GM19238 (cell line): ENCODE data around the gene ANKMY1.
"Not testable (repeated sequence)": the region's sequence is repeated elsewhere in the genome, so short reads cannot be mapped to it uniquely, and the experiment has no call there.

Experiments
- DNase-seq: peaks from one replicate; pipeline ENCODE4 v3.0.0; 2011; ENCODE audit warnings: low spot score; ENCODE audit not compliant: insufficient read length

ANKMY1 gene

DNA sequence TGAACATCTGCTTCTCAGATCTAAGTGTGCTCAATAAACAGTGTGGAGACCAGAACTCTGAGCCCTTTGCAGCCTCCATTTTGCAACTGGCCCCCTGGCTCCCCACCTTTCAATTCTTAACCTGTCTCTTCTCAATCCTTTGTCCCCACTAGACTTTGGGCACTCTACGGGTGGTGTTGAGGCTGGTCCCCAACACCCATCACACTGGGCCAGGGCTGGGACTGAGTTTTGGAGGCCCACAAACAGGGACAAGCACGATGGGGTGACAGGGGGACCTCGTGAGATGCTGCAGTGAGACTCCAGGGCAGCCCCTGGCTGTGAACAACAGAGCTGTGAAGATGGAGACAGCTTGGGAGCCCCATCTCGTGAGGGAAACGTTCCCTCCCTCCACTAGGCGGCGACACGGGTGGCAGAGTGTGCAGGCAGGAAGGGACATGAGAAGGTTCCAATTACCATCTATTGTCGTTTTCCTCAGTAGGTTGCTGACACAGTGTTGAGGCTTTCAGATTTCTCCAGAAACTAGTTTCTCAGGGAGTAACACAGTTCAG is 1.2 kb downstream of the ANKMY1 start:
- DNase-seq = peak; percentile 60

GRCh38 chr2:240555541-240556250 is 2.1 kb downstream of the ANKMY1 start:
- no peak for DNase-seq

DNA sequence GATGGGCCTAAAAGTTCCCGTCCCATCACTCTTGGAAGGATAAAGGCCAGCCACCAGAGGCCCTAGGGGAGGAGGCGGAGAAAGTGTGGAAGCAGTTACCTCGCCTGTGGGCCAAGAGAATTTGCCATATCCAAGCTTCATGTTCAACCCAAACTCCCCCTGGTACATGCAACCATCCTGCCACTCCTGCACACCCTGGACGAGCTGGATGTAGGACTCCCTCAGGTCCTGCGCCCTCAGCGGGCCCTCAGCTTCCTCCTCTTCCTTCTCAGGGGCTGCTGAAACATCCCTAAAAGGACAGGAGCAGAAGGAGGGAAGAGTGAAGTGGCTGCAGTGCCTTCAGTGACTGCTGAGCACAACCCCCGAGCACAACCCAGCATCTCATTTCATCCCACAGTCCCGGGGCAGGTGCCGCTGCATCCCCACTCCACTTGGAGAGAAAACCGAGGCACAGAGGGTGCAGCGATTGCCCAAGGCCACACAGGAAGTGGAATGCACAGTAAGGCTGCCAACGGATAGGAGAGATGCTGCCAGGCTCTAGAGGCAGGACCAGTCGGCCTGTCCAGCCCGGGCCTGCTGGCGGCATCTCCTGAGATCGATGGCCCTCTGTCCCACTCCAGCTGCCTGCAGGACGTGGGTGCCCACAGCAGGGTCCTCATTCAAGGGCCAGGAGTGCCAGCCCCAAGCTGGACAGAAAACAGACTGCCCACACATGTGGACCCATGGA is 2.9 kb downstream of the ANKMY1 start:
- DNase-seq = no peak

- no peak for DNase-seq
These were observed 3.8 kb downstream of the ANKMY1 start for GRCh38 chr2:240553956-240554480.

DNA sequence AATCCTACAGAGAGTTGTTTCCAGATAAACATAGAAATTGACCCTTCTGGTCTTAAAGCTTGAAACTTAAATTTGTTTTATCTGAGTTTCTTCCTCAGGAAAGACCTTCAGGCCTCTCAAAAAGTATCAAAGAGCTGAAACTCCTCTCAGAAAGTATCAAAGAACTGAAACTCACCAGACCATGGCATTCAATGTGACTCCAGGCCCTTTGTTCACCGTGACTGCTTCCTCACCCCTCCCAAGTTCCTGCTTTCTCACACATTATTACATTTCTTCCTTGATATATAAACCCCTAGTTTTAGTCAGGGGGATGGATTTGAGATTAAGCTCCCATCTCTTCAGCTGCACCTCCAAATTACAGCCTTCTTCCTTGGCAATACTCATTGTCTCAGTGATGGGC is 6.0 kb downstream of the ANKMY1 start:
- no peak for DNase-seq

DNA sequence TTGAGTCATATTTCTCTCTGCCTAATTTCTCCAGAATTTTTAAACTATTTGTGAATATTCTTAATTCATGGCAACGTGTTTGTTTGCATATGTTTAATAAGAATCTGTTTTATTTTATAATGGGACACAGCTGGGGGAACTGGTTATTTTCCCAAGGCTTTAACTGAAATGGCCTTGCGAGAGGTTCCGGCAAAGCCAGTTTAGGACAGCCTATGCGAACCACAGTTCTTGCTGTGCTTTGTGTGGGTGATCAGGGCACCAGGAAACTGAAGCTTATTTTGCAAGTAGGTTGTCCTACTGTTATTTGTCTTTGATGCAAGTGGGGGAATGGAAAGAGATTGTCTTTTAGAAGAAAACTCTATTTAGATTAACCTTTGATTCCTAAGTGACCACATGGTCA is 6.5 kb downstream of the ANKMY1 start:
- DNase-seq = no peak

DNA sequence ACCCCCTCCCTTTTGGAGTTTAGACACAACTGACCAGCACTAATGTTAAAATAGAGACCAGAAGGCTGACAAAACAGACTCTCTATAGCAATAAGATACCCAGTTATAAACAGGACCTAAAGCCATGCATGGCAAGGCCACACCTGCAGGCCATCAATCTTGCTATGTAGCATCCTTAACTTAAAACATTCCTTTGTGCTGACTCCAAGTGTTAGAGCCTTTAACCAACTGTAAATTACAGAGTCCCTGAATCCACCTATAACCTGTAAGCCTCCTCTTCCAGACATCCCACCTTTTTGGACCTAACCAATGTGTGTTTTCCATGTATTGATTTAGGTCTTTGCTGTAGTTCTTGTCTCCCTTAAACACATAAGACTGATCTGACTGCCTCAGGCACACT is 17.9 kb downstream of the ANKMY1 start:
- no peak for DNase-seq

GRCh38 chr2:240539101-240539500 is 18.7 kb downstream of the ANKMY1 start:
- DNase-seq = not testable (repeated sequence)

- no peak for DNase-seq
These were observed 19.6 kb downstream of the ANKMY1 start for GRCh38 chr2:240538031-240538780.

DNA sequence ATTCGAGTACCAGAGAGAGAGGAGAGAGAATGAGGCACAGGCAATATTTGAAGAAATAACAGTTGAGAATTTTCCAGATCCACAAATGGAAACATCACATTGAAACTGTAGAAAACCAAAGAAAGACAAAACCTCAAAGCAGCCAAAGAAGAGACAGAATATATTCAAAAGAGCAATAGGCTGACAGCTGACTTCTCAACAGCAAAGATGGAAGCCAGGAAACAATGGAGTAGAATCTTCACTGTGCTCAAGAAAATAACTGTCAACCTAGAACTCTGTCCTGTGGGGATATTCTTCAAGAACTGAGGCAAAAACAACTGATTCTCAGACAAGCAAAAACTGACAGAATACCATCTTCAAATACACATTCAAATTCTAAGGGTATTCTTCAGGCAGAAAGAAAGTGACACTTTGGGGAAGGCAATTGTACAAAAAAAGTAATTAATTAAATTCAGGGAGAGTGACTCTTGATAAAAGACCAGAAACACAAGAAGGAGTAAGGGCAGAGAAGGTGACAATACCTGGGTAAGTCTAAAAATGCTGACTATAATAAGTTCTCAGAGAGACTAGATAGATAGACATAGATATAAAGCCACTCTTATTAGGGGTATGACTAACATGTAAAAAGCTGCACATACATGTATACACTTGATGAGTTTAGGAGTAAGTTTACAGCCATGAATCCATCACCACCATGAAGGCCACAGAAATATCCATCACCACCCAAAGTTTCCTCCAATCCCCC is 25.6 kb downstream of the ANKMY1 start:
- DNase-seq = no peak

- DNase-seq = no peak
These were observed 26.8 kb downstream of the ANKMY1 start for GRCh38 chr2:240531038-240531437.

DNA sequence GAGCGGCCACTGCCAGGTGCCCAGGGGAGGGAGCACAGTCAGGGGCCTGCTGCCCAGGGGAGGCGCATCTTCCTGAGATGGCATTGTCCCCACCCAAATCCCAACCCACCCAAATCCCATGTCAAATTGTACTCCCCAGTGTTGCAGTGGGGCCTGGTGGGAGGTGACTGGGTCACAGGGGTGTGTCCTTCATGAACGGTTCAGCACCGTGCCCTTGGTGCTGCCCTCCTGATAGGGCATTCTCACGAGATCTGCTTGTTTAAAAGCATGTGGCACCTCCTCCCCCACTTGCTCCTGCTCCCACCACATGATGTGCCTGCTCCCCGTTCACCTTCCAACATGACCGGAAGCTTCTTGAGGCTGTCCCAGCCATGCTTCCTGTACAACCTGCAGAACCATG is 27.6 kb downstream of the ANKMY1 start:
- DNase-seq = no peak

GRCh38 chr2:240529344-240529999 is 28.3 kb downstream of the ANKMY1 start:
- no peak for DNase-seq

GRCh38 chr2:240528406-240529040 is 29.3 kb downstream of the ANKMY1 start:
- no peak for DNase-seq

DNA sequence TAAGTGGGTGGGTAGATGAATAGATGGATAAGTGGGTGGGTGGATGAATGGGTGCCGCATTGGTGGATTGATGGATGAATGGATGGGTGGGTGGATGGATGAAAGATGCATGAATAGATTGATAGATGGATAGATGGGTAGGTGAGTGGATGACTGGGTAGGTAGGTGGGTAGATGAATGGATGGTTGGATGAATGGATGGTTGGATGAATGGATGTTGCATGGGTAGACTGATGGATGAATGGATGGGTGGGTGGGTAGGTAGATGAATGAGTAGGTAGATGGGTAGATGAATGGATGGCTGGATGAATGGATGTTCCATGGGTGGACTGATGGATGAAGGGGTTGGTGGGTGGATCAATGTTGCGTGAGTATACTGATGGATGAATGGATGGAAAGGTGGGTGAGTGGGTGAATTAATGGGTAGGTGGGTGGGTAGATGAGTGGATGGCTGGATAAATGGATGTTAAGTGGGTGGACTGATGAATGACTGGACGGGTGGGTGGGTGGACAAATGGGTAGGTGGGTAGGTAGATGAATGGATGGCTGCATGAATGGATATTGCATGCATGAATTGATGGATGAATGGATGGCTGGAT is 30.5 kb downstream of the ANKMY1 start:
- DNase-seq = no peak

- DNase-seq = no peak
These were observed 31.3 kb downstream of the ANKMY1 start for GRCh38 chr2:240526521-240526920.

DNA sequence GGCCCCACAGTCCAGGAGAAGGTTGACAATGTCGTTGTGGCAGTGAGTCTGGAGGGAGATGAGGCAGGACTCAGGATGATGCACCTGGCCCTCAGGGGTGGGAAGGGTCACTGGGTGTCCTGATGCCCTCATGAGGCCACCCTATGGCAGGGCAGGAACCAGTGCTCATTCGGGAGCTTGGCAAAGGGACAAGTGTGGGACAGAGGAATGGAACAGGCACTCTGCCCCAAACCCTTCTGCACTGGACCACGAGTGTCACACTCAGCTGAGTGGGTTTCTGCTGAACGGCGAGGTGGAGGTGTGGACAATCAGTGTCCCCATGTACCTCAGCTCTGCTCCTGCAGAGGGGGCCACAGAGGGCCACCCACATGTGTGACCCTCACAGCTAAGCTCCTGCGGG is 32.0 kb downstream of the ANKMY1 start:
- DNase-seq = no peak

- DNase-seq = no peak
These were observed 32.6 kb downstream of the ANKMY1 start for GRCh38 chr2:240524963-240525718.
